Liver (tissue), 3 donors: ENCODE data around the gene TSHZ3.

Source experiments
- FOXA1 ChIP-seq: IDR thresholded peaks from 2 replicates; pipeline ENCODE4 v1.6.1; 2016; ENCODE audit warnings: antibody characterized with exemption
- FOXA2 ChIP-seq: IDR thresholded peaks from 2 replicates; pipeline ENCODE4 v1.6.1; 2016; ENCODE audit warnings: antibody characterized with exemption
- GABPA ChIP-seq, 2 donors: IDR thresholded peaks in 1 of 2; conservative IDR thresholded peaks in 1 of 2; 2 replicates each; pipeline ENCODE4 v1.6.1; 2016; ENCODE audit warnings: antibody characterized with exemption in 2 of 2, mild to moderate bottlenecking in 1 of 2, moderate library complexity in 1 of 2
- HNF4G ChIP-seq: IDR thresholded peaks from 2 replicates; pipeline ENCODE4 v1.6.1; 2016; ENCODE audit warnings: antibody characterized with exemption
- JUND ChIP-seq, 2 donors: IDR thresholded peaks; 2 replicates each; pipeline ENCODE4 v1.6.1; 2016; ENCODE audit warnings: antibody characterized with exemption in 2 of 2
- RAD21 ChIP-seq, 2 donors: IDR thresholded peaks; 2 replicates each; pipeline ENCODE4 v1.6.1; 2016; ENCODE audit warnings: antibody characterized with exemption in 2 of 2, mild to moderate bottlenecking in 2 of 2
- TAF1 ChIP-seq: conservative IDR thresholded peaks from 2 replicates; pipeline ENCODE4 v1.6.1; 2016; ENCODE audit warnings: antibody characterized with exemption, mild to moderate bottlenecking
- YY1 ChIP-seq: IDR thresholded peaks from 2 replicates; pipeline ENCODE4 v1.6.1; 2016; ENCODE audit warnings: antibody characterized with exemption, mild to moderate bottlenecking
- TF ChIP-seq, protein P1 (sequence below): fragments of 150-350 bp; IDR thresholded peaks from 2 replicates; pipeline ENCODE4 v1.5.1; 2017; ENCODE audit warnings: improper control_type of control experiment, low read depth, low read length; ENCODE audit not compliant: missing input control
- TF ChIP-seq, protein P2 (sequence below): IDR thresholded peaks from 2 replicates; pipeline ENCODE4 v1.6.1; 2016; ENCODE audit warnings: antibody characterized with exemption
- TF ChIP-seq, protein P3 (sequence below): IDR thresholded peaks from 2 replicates; pipeline ENCODE4 v1.6.1; 2016; ENCODE audit warnings: antibody characterized with exemption
- TF ChIP-seq, protein P4 (sequence below): IDR thresholded peaks from 2 replicates; pipeline ENCODE4 v1.6.1; 2016; ENCODE audit warnings: antibody characterized with exemption, mild to moderate bottlenecking
- TF ChIP-seq, protein P5 (sequence below): IDR thresholded peaks from 2 replicates; pipeline ENCODE4 v1.6.1; 2016; ENCODE audit warnings: antibody characterized with exemption
- donor health status: healthy.
- donor health status: healthy.

DNA sequence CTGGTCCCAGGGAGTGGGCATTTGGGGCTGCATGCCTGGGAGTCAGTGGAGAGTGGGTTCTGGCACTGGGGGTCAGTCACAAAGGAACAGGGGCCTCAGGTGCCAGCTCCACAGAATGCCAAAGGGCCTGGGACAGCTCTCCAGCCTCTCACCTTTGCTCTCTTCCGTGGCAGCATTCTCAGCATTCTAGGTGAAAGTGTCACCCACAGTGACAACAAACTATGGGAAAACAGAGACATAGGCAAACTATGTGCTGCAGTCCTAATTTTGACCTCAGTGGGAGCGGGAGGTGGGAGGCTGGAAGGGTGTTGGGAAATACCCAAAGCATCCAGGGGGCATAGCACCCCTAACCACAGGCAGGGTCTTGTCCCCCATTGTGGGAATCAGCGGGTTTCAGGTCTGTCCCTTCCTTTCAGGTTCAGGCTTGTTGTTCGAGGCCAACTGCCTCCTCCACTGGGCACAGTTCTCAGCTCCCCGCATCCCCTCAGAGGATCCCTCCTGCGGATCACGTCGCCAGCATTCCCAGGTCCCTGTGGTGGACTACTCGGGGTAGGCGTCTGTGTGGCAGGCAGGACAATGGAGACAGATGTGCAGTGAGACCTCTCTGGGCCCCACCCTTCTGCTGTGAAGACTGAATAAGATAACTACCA lies 52.4 kb downstream of the TSHZ3 start:
- TF ChIP-seq RAD21 (IDR thresholded peaks at IDR 0.05) (no peak), TAF1 (no peak), GABPA (IDR thresholded peaks at IDR 0.05 in 1 of 2, conservative IDR thresholded peaks at IDR 0.05 in 1 of 2) (no peak), FOXA2 (no peak), FOXA1 (no peak), JUND (IDR thresholded peaks at IDR 0.05) (no peak), YY1 (no peak), HNF4G (no peak)
- TF ChIP-seq, protein P1, sequence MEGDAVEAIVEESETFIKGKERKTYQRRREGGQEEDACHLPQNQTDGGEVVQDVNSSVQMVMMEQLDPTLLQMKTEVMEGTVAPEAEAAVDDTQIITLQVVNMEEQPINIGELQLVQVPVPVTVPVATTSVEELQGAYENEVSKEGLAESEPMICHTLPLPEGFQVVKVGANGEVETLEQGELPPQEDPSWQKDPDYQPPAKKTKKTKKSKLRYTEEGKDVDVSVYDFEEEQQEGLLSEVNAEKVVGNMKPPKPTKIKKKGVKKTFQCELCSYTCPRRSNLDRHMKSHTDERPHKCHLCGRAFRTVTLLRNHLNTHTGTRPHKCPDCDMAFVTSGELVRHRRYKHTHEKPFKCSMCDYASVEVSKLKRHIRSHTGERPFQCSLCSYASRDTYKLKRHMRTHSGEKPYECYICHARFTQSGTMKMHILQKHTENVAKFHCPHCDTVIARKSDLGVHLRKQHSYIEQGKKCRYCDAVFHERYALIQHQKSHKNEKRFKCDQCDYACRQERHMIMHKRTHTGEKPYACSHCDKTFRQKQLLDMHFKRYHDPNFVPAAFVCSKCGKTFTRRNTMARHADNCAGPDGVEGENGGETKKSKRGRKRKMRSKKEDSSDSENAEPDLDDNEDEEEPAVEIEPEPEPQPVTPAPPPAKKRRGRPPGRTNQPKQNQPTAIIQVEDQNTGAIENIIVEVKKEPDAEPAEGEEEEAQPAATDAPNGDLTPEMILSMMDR, result no peak
- TF ChIP-seq, protein P2, sequence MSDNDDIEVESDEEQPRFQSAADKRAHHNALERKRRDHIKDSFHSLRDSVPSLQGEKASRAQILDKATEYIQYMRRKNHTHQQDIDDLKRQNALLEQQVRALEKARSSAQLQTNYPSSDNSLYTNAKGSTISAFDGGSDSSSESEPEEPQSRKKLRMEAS, result no peak
- TF ChIP-seq, protein P3, sequence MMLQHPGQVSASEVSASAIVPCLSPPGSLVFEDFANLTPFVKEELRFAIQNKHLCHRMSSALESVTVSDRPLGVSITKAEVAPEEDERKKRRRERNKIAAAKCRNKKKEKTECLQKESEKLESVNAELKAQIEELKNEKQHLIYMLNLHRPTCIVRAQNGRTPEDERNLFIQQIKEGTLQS, result no peak
- TF ChIP-seq, protein P4, sequence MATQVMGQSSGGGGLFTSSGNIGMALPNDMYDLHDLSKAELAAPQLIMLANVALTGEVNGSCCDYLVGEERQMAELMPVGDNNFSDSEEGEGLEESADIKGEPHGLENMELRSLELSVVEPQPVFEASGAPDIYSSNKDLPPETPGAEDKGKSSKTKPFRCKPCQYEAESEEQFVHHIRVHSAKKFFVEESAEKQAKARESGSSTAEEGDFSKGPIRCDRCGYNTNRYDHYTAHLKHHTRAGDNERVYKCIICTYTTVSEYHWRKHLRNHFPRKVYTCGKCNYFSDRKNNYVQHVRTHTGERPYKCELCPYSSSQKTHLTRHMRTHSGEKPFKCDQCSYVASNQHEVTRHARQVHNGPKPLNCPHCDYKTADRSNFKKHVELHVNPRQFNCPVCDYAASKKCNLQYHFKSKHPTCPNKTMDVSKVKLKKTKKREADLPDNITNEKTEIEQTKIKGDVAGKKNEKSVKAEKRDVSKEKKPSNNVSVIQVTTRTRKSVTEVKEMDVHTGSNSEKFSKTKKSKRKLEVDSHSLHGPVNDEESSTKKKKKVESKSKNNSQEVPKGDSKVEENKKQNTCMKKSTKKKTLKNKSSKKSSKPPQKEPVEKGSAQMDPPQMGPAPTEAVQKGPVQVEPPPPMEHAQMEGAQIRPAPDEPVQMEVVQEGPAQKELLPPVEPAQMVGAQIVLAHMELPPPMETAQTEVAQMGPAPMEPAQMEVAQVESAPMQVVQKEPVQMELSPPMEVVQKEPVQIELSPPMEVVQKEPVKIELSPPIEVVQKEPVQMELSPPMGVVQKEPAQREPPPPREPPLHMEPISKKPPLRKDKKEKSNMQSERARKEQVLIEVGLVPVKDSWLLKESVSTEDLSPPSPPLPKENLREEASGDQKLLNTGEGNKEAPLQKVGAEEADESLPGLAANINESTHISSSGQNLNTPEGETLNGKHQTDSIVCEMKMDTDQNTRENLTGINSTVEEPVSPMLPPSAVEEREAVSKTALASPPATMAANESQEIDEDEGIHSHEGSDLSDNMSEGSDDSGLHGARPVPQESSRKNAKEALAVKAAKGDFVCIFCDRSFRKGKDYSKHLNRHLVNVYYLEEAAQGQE, result no peak
- TF ChIP-seq, protein P5, sequence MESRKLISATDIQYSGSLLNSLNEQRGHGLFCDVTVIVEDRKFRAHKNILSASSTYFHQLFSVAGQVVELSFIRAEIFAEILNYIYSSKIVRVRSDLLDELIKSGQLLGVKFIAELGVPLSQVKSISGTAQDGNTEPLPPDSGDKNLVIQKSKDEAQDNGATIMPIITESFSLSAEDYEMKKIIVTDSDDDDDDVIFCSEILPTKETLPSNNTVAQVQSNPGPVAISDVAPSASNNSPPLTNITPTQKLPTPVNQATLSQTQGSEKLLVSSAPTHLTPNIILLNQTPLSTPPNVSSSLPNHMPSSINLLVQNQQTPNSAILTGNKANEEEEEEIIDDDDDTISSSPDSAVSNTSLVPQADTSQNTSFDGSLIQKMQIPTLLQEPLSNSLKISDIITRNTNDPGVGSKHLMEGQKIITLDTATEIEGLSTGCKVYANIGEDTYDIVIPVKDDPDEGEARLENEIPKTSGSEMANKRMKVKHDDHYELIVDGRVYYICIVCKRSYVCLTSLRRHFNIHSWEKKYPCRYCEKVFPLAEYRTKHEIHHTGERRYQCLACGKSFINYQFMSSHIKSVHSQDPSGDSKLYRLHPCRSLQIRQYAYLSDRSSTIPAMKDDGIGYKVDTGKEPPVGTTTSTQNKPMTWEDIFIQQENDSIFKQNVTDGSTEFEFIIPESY, result no peak
